HG02610 (cell line): Measurements from ENCODE around the gene KRTAP25-1.

Experiments used
- ATAC-seq: cut with Tn5 transposase; IDR thresholded peaks from one replicate; pipeline ENCODE4 v1.9.1; 2021; ENCODE audit warnings: mild to moderate bottlenecking, moderate library complexity; ENCODE audit not compliant: unreplicated experiment

KRTAP25-1 gene, protein sequence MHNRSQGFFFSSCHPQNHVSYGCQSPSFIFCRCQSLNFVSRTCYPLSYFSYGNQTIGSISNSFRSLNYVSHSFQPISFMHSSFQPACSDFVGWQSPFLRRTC

DNA sequence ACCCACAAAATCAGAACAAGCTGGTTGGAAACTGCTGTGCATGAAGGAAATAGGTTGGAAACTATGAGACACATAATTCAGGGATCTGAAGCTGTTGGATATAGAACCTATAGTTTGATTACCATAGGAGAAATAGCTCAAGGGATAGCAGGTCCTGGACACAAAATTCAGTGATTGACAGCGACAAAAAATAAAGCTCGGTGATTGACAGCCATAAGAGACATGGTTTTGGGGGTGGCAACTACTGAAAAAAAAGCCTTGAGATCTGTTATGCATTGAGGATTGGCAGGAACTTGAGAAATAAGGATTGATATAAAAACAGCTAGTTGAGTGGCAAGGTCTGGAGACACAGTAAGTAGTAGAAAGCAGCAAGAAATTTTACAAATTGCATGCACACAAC, at the start of gene KRTAP25-1:
KRTAP25-1 (minus strand) TSS at position 300 of the 400 bp plus-strand sequence; CDS start at position 276, 24 bp downstream.
- no peak for ATAC-seq

DNA sequence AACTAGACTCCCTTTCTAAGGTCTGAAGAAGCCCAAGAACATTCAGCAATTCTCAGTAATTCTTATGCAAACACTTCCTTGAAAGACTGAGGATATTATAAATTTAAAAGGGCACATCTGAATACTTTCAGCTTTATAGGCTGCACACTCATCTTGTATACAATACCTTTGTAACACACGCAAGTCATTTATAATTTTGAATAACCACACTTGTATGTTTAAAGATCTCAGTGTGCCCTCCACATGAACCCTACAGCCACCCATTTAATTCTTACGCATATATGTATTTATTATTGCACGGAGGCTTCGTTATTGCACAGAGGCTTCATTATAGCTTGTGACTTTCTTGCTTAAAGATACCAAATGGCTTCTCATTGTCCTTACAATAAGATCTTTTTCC, 49.4 kb upstream of the KRTAP25-1 start:
- no peak for ATAC-seq

DNA sequence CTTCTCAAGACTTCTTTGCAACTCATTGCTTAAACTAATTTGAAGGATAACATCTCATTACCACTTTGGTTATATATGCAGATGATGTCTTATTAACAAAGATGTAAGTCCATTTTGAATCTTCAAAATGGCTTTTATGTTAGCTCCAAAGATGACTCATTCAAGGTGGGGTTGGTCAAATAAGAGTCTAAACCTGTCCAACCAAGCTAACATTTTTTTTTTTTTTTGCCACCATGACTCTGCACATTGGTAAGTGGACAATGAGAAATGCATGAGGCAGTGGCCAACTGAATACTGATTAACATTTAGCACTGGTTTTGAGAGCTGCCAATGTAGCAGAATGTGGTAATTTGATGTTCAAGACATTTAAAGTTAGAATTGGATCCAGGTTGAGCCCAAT, 48.5 kb upstream of the KRTAP25-1 start:
- no peak for ATAC-seq

DNA sequence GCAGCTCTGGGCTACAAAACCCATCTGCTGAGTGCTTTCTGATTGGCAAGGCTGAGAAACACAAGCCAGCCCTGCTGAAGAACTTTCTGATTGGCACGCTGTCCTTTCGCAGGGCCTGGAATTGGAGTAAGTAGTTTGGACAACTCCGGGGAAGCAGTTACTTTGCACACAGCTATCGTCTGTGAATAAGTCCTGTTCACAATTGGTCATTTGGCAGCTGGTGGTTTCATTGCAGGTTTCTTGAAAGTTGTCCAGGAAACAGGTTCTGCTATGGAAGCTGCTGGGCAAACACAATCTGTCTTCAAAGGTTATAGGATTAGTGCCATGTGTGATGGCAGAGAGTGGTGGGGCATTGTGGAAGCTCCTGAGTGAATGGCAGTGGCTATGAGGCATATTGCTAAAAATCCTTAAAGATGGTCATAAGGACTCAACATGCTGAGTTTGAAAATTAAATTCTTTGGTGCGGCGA, 48.0 kb upstream of the KRTAP25-1 start, which contains the start of gene KRTAP27-1:
KRTAP27-1 (minus strand) TSS at position 419 of the 469 bp plus-strand sequence; CDS start at position 393, 26 bp downstream.
- no peak for ATAC-seq

DNA sequence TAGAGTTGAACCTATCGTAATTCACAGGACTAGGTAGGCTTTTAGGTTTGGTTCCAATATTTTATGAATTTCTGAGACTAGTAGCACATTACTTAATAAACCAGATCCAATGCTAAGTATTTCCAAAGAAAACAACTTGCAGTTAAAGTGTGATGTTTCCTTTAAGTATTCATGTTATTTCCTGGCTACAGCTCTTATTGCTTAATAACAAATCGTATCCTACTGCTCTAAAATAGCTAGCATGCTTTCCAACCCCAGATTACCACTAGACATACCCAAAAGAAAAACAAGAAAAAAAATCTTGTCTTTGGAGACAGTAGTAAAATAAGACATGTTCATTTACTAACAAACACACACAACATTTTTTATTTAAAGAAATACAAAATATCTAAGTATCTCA, 47.3 kb upstream of the KRTAP25-1 start:
- no peak for ATAC-seq

DNA sequence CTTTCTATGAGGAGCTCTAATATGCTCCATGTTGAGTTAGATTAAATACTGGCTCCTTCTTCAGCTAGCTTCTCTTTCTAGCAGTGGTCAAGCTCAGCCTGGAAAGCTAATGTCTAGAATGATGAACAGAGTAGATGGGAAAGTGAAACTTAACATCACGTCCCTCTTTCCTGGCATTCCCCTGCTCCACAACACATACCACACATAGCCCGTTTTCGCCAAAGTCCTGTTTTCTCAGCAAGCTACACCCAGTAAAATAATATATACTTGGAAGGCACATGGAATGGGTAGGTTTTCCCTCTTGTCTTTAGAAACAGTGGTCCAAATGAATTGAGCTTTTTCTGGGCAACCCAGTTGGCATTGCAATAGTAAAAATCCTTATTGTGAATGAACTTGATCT, 44.4 kb upstream of the KRTAP25-1 start:
- no peak for ATAC-seq

DNA sequence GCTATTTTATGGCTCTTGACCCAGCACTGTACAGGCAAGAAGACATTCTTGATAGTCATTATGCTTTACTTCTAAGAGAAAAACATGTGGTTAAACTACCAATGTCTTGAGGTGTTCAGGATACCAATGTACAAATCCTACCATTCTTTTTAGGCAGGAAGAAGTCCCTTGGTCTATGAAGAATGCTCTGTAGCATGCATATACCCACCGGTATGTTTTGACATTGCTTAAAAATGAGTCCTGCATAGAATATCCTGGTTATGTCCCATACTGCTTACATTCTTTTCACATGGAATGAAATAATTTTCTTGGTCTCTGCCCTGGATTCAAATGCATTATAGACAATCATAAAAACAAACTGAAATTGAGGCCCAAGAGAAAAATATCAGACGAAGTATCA, 43.4 kb upstream of the KRTAP25-1 start:
- ATAC-seq: no peak

DNA sequence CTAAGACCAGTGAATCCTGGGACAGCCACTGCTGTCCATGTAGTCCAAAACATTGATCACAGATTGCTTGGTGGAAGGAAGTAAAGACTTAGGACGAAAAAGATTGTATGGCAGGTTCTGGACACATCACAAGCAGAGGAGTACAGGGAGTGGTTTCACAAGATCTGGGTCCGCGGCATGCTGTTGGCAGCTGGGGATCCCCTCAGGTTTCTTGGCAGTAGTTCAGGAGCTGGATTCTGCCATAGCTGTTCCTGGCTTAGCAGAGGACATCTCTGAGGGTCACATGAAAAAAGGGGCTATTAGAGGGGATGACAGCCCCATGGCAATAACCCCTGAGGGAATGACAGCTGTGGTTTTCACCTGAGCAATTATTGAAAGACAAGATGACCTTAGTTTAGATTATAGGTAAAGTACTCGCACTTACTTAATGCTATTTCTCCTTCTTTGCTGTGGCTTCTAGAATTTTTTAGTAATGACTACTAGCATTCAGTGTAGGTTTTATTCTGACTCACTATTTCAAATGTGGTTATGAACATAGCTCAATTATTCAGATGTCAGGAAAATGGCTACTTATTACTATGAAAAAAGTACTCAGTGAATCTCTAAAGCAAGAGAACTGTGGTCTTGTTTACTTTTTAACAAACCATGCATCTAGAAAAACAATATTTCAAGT, 40.0 kb upstream of the KRTAP25-1 start:
- ATAC-seq: no peak

DNA sequence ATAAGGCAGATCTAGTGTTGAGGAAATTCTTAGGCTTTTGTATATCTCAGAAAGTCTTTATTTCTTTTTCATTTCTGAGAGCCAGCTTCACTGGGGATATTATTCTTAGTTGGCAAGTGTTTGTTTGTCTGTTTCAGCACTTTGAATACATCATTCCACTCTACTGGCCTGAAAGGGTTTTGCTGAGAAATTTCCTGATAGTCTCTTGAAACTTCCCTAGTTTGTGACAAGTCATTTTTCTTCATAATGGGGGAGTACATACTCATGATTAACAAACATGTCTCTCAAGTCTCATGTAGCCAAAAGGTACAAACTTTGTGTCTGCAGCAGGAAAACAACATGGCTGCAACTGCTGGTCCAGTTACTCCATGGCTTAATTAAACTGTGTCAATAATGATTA, 37.1 kb upstream of the KRTAP25-1 start:
- no peak for ATAC-seq

DNA sequence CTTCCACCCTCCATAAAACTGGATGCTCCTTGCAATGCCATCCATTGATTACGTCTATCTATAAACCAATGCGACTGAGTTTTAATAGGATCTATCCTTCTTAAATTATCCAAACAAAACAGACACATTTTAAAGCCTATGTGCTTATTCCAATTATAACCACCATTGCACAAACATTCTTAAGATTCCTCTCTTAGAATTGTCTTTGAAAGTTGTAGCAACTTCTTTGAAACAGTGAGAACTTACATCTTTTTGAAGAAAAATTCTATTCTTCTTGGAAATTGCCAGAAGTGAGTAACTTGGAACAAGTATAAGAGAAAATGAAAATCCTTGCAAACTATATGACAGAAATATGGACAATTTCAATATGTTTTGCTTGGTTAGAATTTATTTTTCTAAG, 30.9 kb upstream of the KRTAP25-1 start, which contains the start of gene KRTAP26-1:
KRTAP26-1 (minus strand) TSS at position 101 of the 400 bp plus-strand sequence. CDS start 280 bp downstream, outside the sequence.
- no peak for ATAC-seq

DNA sequence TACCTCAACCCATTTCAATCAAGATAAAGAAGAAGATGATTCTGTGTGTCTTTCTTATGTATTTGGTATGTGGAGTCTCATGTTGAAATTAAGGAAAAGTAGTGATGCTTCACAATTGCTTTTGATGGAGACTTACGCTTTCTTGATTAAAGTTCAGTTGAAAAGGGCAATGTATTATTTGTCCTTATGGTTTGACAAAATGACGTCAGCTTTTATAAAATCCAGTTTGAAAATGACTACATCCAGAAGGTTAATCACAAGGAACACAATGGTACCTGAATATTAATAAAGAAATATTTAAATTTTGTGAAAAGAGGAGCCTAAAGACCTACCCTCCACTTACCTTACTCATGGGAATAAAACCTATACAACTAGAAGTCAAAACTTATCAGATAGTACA, 26.4 kb upstream of the KRTAP25-1 start:
- no peak for ATAC-seq

DNA sequence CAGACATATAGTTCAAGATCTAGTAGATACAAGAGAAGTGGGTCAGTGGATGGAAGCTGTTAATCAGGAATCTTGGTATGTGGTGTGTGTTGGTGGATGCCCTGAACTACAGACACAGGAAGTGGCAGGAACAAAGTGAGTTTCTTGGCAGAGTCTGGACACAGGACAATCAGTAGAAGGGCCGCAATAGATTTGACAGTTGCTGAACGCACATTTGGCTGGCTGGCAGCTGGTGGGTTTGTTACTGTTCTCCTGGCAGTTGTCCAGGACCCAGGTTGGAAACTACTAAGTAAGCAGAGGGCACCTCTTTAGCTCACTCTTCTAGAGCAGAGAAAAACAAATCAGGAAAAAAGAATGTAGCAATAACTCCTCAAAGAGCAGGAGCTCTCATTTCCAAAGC, 17.6 kb upstream of the KRTAP25-1 start:
- ATAC-seq: no peak

DNA sequence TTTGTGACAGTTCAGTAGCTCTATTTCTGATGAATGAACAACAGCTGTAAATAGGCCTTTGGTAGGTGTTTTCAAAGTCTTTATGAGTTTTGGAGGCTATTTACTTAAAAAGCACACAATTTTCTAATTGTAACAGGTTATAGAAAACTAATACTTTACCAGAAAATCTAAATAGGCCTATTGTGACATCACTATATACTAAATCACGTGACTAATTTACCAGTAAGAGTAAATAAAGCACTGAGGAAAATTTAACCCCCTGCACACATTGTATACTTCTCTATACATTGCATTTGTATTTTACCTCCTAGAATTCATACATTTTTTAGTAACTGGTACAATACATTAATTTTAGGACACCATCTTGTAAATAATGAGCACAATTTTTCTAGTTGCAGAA, 15.8 kb upstream of the KRTAP25-1 start:
- ATAC-seq: no peak

DNA sequence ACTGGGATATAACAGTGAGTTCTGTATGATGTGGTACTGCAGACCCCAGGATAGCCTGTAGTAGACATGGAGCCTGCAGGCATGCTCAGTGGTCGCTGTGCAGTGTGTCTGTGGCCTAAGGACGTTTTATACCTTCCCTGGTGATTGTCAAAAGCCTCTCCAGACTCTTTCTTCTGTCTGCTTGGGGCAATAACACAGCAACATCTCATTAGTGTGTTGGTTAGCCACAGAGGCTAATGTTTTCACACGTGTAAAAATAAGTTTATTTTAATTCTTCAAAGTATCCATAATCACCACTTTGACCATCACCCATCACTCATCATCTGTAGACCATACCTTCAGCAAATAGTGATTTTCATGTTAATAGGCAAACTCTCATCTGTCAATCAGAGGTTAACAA, 6.5 kb downstream of the KRTAP25-1 start, which contains the start of gene KRTAP24-1:
KRTAP24-1 (minus strand) TSS at position 101 of the 400 bp plus-strand sequence; CDS start at position 83, 18 bp downstream.
- no peak for ATAC-seq

DNA sequence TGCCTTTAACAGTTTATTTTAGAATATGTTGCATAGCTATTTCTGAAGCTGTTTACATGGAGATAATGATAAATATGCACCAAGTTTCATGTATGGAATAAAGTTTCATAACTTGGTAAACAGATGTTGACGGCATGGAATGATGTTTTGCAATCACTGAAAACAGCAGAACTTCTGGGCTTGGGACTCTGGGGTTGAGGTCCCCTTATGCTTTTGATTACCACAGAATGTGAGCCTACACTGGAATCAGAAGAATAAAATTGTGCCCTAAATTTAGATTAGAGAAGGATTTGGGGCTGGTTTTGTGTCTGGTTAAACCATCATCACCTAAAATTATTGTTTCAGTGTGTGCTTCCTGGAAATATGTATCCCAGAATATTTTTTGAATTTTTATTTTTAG, 17.7 kb downstream of the KRTAP25-1 start:
- ATAC-seq: no peak

DNA sequence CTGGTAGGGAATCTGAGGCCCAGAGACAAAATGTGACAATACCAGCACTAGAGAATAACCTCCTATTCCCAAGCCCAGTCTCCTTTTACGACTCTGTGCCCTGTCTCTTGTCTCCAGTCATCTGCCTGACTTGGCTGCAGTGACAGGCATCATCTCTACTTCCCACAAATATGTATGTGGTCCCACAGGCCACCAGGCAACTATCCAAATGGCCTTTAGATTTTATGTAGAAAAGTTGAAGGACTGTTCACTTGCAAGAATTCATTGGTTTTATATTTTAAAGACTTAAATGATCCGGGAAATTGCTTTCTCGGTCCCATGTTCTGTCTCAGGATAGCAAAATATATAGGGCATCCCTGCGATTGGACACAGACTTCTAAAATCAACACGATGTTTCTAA, 18.2 kb downstream of the KRTAP25-1 start:
- ATAC-seq: no peak

DNA sequence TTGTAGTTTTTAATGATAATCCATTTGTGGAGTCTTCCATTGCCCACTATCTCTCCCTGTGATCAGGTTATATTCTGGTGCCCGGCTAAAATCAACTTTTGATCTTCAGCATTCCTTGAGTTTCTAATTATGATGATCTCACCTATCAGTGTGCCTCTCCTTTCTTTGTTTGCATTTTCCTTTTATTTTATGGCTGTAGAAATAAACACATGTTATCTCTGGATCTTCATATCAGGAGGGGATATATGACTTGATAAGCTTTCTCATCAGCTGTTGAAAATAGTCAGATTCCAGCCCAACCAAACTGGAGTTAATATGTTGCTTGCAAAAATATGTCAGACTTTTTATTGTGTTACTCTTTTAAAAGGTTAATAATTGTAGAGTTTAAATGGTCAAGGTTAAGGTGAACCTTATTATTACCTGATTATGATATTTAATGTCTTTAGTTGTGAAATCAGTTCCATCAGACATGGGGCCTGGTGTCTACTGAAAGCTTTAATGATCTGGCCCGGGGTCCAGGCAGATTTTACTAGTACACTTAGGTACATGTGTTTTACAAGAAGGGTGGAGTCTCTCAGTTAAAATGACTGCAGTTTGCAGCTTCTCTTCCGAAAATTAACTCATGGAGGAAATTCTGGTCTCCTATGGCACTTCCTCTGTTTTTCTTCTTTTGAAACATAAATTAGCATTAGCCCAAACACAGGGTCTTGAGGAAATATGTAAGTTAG, 19.3 kb downstream of the KRTAP25-1 start:
- no peak for ATAC-seq

DNA sequence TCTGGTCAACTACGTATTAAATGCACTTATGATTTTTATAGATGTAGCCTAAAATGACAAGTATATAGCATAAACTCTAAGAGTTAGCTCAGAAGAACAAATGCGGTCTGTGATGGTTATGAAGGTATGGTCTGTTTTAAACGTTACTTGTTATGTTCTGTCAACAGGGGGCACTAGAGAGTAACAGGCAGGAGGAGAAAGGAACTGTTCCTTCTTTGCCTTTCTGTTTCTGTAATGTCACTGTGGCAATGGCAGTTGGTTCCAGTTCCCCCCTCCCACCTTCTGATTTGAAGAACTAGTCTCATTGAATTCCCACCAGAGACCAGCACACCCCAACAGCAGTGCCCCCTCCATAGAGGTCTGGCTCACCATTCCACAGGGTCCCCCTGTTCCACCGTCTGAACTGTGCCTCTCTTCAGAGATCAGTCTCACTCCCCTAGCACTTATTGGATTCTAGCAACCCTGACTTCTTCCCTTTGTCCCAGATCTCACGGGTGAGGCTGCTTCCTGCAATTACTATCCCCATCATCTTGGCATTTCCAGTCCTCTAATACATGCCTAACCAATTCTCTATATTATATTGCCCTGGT, 20.6 kb downstream of the KRTAP25-1 start:
- no peak for ATAC-seq

DNA sequence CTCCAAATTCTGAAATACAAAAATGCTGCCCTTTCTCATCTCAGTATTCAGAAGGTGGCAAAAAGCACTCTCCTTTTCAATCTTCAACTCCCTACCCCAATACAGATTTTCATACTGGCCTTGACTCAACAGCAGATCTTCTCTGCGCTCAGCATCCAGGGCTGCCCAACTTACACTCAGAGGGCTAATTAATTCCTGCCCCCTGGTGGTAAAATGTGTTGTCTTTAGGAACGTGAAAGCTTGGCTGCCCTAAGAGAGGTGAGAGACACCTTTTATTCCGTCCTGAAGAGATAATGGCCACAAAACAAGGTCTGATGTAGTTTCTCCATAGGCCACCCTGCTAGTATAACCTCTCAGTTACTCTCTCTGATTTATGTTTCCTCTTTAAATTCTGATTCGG, 31.5 kb downstream of the KRTAP25-1 start:
- no peak for ATAC-seq

DNA sequence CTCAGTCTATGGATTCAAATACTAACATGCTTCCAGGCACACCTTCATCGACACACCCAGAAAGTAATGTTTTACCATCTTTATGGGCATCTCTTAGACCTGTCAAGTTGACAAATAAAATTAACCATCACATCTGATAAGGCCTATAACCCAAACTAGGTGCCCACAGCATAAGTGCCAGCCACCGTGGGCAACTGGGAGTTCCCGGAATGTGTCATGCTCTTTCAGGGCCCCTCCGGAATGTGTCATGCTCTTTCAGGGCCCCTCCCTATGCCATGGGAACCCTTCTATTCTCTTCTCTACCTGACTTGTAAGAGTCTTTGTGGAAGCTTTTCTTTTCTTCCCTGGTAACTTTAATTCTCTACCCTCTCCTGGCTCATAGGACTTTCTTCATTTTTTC, 33.2 kb downstream of the KRTAP25-1 start:
- no peak for ATAC-seq

DNA sequence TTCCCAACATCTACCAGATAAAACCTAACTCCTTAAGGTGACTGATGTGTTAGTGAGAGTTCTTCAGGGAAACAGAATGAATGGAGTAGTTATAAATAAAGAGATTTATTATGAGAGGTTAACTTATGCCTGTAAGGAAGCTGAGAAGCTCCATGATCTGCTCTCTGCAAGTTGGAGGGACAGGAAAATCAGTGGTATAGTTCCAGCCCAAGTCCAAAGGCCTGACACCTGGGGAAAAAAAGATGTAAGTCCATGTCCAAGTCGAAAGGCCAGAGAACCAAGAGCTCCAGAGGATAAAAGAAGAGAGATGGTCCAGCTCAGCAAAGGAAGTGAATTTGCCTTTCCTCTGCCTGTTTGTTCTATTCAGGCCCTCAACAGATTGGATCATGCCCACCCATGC, 33.6 kb downstream of the KRTAP25-1 start:
- ATAC-seq: no peak
